Rectal smooth muscle tissue (tissue), 1 donor: Measurements from ENCODE around the gene KDM4D.
"Not testable (repeated sequence)": the region's sequence is repeated elsewhere in the genome, so short reads cannot be mapped to it uniquely, and the experiment has no call there.

Experiments
- H3K27ac ChIP-seq: one replicate; pipeline ENCODE4 v1.7.0; 2013; ENCODE audit warnings: low read depth, low read length, inconsistent platforms
- H3K27me3 ChIP-seq: one replicate; pipeline ENCODE4 v1.7.0; 2013; ENCODE audit warnings: low read length; ENCODE audit not compliant: control insufficient read depth, insufficient read depth
- H3K36me3 ChIP-seq: one replicate; pipeline ENCODE4 v1.7.0; 2013; ENCODE audit warnings: low read length; ENCODE audit not compliant: control insufficient read depth, insufficient read depth
- H3K4me1 ChIP-seq: one replicate; pipeline ENCODE4 v1.7.0; 2013; ENCODE audit warnings: low read length; ENCODE audit not compliant: control insufficient read depth, insufficient read depth
- H3K4me3 ChIP-seq: one replicate; pipeline ENCODE4 v1.7.0; 2013; ENCODE audit warnings: low read length
- H3K9ac ChIP-seq: one replicate; pipeline ENCODE4 v1.7.0; 2013; ENCODE audit warnings: low read length

KDM4D gene

GRCh38 chr11:95014184-95014821 is 40.8 kb downstream of the KDM4D start:
- Histone ChIP-seq H3K36me3 (no peaks in the 10 kb centered on the region), H3K9ac (no peak overlapping the region), H3K4me1 (no peaks in the 10 kb centered on the region), H3K4me3 (no peak overlapping the region), H3K27me3 (no peaks in the 10 kb centered on the region), H3K27ac (no peak overlapping the region)

GRCh38 chr11:95016139-95016538 is 42.6 kb downstream of the KDM4D start:
- Histone ChIP-seq H3K4me3 (no peak overlapping the region), H3K9ac (no peak overlapping the region), H3K27me3 (no peaks in the 10 kb centered on the region), H3K4me1 (no peaks in the 10 kb centered on the region), H3K36me3 (no peaks in the 10 kb centered on the region), H3K27ac (no peak overlapping the region)

DNA sequence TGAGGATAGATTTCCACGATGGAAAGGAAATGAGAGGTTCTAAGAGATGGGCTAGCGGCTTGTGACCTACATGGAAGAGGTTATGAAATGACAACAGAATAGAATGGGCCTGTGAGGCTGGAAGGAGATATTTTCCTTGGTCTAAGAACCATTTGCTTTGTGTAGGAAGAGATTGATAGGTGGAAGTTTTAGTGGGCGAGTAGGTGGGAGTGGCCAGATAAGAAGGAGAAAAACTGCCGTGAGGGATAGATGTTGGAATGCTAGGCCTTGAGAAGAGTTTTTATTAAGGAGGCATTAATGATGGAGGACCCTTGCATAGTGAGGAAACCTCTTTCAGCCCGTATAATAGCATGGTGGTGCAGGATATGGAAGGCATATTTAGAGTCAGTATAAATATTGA is 48.0 kb downstream of the KDM4D start:
- H3K4me1 ChIP-seq, H3K9ac ChIP-seq, H3K4me3 ChIP-seq, H3K27ac ChIP-seq, H3K36me3 ChIP-seq, H3K27me3 ChIP-seq: not testable (repeated sequence)

DNA sequence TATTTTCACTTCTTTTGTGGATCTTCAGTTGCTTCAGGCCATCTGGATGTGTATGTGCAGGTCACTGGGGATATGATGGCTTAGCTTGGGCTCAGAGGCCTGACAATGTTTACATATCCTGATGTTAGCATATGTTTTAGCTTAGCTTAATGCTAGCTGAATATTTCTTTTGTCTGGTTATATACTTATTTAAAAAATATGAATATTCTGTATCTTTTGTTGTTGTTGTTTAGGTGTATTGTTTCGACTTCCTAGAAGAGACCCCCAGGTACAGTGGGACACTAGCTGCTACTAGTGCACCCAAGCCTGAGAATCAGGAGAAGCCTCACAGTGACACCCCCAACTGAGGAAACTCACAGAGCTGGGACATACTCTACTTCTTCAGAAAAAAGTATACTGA is 51.4 kb downstream of the KDM4D start, which contains the start of gene KDM4E:
KDM4E (plus strand) TSS at position 301 of the 400 bp plus-strand sequence. CDS start 300 bp downstream, outside the sequence.
- no peaks in the 10 kb centered on the region for H3K36me3 ChIP-seq
- no peaks in the 10 kb centered on the region for H3K27me3 ChIP-seq
- no peak within 1 kb of the TSS for H3K9ac ChIP-seq
- no peak within 1 kb of the TSS for H3K4me3 ChIP-seq
- no peak within 1 kb of the TSS for H3K27ac ChIP-seq
- H3K4me1 ChIP-seq: no peaks in the 10 kb centered on the region

DNA sequence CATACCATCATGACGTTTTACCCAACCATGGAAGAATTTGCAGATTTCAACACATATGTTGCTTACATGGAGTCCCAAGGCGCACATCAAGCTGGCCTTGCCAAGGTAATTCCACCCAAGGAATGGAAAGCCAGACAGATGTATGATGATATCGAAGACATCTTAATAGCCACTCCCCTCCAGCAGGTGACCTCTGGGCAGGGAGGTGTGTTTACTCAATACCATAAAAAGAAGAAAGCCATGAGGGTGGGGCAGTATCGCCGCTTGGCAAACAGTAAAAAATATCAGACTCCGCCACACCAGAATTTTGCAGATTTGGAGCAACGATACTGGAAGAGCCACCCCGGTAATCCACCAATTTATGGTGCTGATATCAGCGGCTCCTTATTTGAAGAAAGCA is 52.1 kb downstream of the KDM4D start:
- not testable (repeated sequence) for H3K36me3 ChIP-seq, H3K4me3 ChIP-seq, H3K27ac ChIP-seq, H3K27me3 ChIP-seq, H3K9ac ChIP-seq, H3K4me1 ChIP-seq

DNA sequence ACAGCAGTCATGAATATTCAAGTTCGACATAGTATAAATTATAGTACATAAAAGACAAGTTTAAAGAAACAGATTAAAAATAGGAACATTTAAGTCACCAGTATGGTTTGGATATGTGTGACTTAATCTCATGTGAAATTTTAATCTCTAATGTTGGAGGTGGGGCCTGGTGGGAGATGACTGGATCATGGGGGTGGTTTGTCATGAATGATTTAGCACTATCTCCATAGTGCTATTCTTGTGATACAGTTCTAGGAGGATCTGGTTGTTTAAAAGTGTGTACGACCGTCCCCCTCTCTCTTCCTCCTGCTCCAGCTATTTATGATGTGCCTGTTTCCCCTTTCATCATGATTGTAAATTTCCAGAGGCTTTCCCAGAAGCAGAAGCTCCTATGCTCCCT is 54.8 kb downstream of the KDM4D start:
- Histone ChIP-seq H3K27ac (no peak overlapping the region), H3K36me3 (no peaks in the 10 kb centered on the region), H3K4me1 (no peaks in the 10 kb centered on the region), H3K27me3 (no peaks in the 10 kb centered on the region), H3K9ac (no peak overlapping the region), H3K4me3 (no peak overlapping the region)

- Histone ChIP-seq H3K27ac (no peak overlapping the region), H3K36me3 (no peaks in the 10 kb centered on the region), H3K9ac (no peak overlapping the region), H3K4me3 (no peak overlapping the region), H3K27me3 (no peaks in the 10 kb centered on the region), H3K4me1 (no peaks in the 10 kb centered on the region)
Observed at GRCh38 chr11:95033051-95033450, 59.5 kb downstream of the KDM4D start.

DNA sequence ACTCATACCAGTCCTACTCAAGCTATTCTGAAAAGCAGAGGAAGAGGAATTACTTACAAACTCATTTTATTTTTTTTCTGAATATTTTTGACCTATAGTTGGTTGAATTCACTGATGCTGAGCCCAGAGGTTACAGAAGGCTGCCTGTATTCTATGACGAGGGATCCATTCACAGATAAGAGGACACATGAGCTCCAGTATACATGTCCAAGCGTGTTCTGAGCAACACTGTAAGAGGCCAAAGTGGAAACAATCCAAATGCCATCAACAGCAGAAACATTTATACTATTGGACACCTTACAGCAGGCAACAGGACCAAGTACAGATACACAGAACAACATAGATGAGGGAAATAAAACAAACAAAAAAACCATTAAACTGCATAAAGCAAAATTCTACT is 61.8 kb downstream of the KDM4D start:
- no peak overlapping the region for H3K4me3 ChIP-seq
- no peaks in the 10 kb centered on the region for H3K36me3 ChIP-seq
- no peak overlapping the region for H3K27ac ChIP-seq

DNA sequence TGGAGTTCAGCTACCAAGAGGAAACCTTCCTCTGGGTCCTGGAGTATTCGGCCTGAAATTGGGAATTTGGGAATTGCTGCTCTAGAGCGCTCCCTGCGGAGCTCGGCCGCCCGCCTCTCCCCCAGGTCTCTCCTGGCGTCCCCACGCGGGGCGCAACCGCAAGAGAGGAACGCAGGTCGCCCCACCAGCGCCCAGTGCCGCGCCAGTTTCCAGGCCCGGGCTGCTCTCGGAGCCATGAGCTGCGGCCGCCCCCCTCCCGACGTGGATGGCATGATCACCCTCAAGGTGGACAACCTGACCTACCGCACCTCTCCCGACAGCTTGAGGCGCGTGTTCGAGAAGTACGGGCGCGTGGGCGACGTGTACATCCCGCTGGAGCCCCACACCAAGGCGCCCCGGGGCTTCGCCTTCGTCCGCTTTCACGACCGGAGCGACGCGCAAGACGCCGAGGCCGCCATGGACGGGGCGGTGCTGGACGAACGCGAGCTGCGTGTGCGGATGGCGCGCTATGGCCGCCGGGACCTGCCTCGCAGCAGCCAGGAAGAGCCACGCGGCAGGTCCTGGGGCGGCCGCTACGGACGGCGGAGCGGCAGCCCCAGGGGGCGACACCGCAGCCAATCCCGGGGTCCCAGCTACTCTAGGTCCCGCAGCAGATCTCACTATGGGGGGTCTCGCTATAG is 64.0 kb downstream of the KDM4D start:
- not testable (repeated sequence) for H3K27ac ChIP-seq, H3K9ac ChIP-seq, H3K4me3 ChIP-seq, H3K4me1 ChIP-seq, H3K36me3 ChIP-seq, H3K27me3 ChIP-seq

More for the DNA sequence above, 61.8 kb downstream of the KDM4D start:
- Histone ChIP-seq H3K4me1 (no peaks in the 10 kb centered on the region), H3K9ac (no peak overlapping the region), H3K27me3 (no peaks in the 10 kb centered on the region)

- H3K9ac ChIP-seq: no peak overlapping the region
- no peaks in the 10 kb centered on the region for H3K36me3 ChIP-seq
- no peaks in the 10 kb centered on the region for H3K4me1 ChIP-seq
- no peaks in the 10 kb centered on the region for H3K27me3 ChIP-seq
- no peak overlapping the region for H3K4me3 ChIP-seq
- no peak overlapping the region for H3K27ac ChIP-seq
Observed at GRCh38 chr11:95042239-95042638, 68.7 kb downstream of the KDM4D start.

DNA sequence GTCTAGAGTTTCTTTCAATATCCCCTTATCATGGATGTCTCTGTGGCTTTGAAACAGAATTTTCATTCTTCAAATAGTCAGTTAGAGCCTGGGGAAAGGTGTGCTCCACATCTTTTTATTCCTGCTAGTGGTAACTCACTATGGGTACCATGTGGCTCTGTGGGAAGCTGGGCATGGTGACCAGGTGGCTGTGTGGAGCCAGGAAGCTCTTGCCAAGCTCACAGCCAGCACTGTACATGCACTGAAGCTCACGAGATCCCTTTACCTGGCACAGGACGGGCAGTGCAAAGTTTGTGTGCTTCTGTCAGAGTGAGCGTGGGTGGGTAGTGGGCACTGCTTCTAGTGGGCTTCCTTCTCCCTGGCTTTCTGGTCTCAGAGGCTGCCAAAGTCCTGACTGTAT is 69.4 kb downstream of the KDM4D start:
- no peak overlapping the region for H3K4me3 ChIP-seq
- no peaks in the 10 kb centered on the region for H3K4me1 ChIP-seq
- no peaks in the 10 kb centered on the region for H3K27me3 ChIP-seq
- H3K9ac ChIP-seq: no peak overlapping the region
- H3K27ac ChIP-seq: no peak overlapping the region
- no peaks in the 10 kb centered on the region for H3K36me3 ChIP-seq

DNA sequence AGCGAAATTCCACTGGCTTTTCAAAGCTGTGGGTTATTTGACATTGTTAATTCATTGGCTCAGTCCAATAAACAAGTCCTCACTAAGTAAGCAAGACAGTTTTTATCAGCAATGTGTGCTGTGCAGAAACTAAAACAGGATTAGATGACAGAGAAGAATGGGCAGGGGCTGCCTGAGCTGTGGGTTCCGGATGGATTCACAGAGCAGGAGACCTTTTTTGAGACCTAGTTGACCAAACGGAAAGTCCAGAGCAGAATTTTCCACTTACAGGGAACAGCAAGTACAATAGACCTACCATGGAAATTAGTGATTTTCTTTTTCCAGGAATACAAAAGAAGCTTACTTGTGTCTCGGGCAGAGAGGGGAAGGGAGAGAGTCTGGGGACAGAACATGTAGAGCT is 70.5 kb downstream of the KDM4D start:
- Histone ChIP-seq H3K27me3 (no peaks in the 10 kb centered on the region), H3K27ac (no peak overlapping the region)

GRCh38 chr11:95045812-95046211 is 72.3 kb downstream of the KDM4D start:
- Histone ChIP-seq H3K27ac (no peak overlapping the region), H3K27me3 (no peaks in the 10 kb centered on the region), H3K36me3 (no peaks in the 10 kb centered on the region), H3K4me1 (no peaks in the 10 kb centered on the region), H3K4me3 (no peak overlapping the region), H3K9ac (no peak overlapping the region)

More for the DNA sequence above, 70.5 kb downstream of the KDM4D start:
- Histone ChIP-seq H3K9ac (no peak overlapping the region), H3K4me1 (no peaks in the 10 kb centered on the region), H3K36me3 (no peaks in the 10 kb centered on the region), H3K4me3 (no peak overlapping the region)
